GM12875 (cell line): ENCODE data around the gene RBX1.

ENCODE experiments used
- H3K4me3 ChIP-seq: one replicate; pipeline ENCODE4 v1.5.1; 2011; ENCODE audit warnings: low read depth, low read length, control low read depth
- TF ChIP-seq, protein P1 (sequence below): IDR thresholded peaks from 2 replicates; pipeline ENCODE4 v1.5.1; 2011; ENCODE audit warnings: low read depth, mild to moderate bottlenecking, control low read depth, inconsistent platforms, low read length, moderate library complexity, borderline replicate concordance; ENCODE audit not compliant: insufficient read depth

RBX1 gene

DNA sequence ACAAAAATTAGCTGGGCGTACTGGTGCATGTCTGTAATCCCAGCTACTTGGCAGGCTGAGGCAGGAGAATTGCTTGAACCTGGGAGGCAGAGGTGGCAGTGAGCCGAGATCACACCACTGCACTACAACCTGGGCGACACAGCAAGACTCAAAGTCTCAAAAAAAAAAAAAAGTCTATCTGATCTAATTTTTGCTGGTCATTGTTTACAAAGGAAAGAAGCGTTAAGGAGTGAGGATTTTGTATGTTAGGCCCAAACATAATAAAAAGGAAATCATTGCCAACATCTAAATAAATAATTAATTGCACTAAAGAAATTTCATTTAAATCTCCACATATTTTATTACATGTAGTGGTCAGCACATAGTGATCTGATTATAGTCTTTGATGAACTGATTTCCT is 2.9 kb downstream of the RBX1 start:
- H3K4me3 ChIP-seq: no peak overlapping the region
- TF ChIP-seq, protein P1, sequence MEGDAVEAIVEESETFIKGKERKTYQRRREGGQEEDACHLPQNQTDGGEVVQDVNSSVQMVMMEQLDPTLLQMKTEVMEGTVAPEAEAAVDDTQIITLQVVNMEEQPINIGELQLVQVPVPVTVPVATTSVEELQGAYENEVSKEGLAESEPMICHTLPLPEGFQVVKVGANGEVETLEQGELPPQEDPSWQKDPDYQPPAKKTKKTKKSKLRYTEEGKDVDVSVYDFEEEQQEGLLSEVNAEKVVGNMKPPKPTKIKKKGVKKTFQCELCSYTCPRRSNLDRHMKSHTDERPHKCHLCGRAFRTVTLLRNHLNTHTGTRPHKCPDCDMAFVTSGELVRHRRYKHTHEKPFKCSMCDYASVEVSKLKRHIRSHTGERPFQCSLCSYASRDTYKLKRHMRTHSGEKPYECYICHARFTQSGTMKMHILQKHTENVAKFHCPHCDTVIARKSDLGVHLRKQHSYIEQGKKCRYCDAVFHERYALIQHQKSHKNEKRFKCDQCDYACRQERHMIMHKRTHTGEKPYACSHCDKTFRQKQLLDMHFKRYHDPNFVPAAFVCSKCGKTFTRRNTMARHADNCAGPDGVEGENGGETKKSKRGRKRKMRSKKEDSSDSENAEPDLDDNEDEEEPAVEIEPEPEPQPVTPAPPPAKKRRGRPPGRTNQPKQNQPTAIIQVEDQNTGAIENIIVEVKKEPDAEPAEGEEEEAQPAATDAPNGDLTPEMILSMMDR: no peak

DNA sequence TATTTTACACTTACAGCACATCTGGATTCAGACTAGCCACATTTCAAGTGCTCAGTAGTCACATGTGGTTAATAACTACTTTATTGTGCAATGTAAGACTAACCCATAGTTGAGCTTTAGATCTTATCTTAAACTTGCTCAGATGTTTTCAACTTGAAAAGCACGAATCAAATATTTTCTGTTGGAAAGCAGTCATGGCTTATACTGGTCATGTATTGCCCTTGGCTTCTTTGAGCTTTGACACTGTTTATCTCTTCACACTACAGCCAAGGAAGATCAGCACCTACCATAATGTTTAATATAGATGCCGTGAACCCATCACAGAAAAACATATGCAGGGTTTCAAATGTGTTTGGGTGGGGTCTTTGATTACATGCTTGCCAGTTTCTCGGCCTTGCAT is 4.4 kb downstream of the RBX1 start:
- TF ChIP-seq, protein P1: no peak
- no peak overlapping the region for H3K4me3 ChIP-seq

DNA sequence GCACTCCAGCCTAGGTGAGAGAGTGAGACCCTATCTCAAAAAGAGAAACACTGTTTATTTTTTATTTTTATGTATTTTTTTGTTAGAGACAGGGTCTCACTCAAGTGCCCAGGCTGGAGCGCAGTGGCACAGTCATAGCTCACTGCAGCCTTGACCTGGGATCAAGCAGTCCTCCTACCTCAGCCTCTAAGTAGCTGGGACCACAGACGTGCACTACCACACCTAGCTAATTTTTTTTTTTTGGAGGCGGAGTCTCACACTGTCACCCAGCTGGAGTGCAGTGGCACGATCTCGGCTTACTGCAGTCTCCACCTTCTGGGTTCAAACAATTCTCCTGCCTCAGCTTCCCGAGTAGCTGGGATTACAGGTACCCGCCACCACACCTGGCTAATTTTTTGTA is 6.4 kb downstream of the RBX1 start:
- H3K4me3 ChIP-seq: no peak overlapping the region
- TF ChIP-seq, protein P1: no peak

DNA sequence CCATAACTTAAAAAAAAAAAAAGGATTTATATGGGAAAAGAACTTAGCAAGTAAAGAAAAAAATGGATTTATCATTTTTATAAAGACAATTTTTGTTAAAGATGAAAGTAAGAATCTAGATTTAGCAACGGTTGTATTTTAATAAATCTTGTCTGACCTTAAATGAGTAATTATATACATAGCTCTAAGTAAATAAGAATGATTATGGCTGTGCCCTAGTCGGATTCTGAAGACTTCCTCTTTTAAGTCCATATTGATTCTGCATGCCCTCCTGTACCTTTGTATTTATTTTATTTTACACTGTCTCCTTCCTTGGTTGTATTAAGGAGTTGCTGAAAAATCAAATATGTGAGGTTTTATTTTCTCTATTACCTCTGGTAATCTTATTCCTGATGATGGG is 7.1 kb downstream of the RBX1 start:
- H3K4me3 ChIP-seq: no peak overlapping the region
- TF ChIP-seq, protein P1: no peak

DNA sequence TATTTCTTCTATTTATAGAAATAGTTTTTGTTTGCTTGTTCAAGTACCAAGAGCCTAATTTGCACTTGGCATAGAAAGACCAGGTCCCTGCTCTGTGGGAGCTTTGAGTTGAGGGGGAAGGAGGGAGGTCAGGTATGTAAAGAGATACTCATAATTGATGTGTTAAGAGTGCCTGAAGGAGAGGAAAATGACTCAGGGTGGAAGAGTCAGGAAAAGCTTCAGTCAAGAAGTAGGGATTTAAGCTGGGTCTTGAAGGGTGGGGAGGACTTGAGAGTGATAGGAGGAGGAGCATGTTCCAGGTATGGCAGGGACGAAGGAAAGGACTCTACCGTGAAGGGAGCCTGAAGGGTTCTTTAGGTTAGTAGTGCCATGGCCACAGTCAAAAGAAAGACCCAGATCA is 9.0 kb downstream of the RBX1 start:
- TF ChIP-seq, protein P1: no peak
- no peak overlapping the region for H3K4me3 ChIP-seq

DNA sequence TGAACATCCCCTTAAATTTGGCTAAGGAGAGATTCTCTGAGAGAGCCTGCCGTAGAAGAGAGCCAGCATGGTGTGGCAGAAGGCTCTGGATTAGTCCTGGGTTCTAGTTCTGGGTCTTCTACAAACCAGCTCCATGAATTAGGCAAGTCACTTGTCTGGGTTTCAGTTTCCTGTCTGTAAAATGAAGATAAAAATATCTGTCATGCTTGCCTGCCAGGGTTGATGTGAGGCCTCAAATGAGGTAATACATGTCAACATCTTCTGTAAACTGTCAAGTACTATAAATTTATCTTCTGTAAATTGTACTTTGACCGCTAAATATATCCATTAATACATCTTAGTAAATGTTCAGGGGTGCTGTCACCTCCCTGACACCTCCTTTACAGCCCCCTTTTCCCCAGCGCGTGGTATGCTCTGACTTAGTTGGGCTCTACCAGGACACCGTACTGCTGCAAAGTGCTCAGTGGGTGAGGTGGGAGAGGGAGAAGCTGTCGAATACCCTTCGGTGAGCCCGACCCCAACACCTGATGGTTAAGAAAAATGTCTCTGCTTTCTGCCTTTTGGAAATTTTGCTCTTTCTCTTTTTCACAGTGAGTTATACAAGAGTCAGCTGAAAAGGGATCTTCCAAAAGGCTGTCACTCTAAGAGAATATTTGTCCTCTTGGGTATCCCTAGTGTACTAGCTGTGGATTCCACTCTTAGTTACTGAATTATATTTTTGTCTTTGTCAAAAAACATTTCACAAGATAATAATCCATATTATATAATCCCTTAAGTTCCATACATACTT is 15.0 kb downstream of the RBX1 start:
- TF ChIP-seq, protein P1: no peak
- H3K4me3 ChIP-seq: no peak overlapping the region

DNA sequence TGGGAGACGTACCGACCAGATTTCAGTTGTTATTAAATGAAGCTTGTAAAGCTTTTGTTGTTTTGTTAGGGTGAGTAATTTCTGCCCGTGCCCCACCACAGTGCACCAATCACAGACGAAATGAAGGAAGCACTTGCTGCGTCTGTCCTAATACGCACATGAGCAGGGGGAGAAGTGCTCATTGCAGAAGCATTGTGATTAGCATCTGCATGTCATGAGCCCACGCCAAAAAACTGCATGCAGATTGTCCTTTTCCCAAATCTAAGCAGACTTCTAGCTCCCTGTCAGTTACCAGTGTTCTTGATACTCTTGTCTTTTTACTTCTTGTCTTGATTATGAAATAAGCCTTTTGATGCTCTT is 15.5 kb downstream of the RBX1 start:
- H3K4me3 ChIP-seq: no peak overlapping the region
- TF ChIP-seq, protein P1: no peak
